ENCODE results near the gene CCNY. TPM values are rescaled to one million over a fixed set of nuclear protein-coding genes. Genes with fewer than 3 reads are reported as not detected.

Gene CCNY
- total RNA-seq, 1 donor from 2014 or later = 85.9 TPM

GRCh38 chr10:35438718-35439571 lies 102.6 kb downstream of the CCNY start:
- TF ChIP-seq CTCF (IDR thresholded peaks at IDR 0.05; ENCODE audit: insufficient read depth, low read depth, low read length) = no peak
- no peak for TF ChIP-seq EZH2 (IDR thresholded peaks at IDR 0.05; ENCODE audit: insufficient read depth, low read length)
- Mint-ChIP-seq H3K36me3 (ENCODE audit: low read depth, unreplicated experiment) (peaks cover 6% of the 10 kb centered on the region), H3K4me3 (ENCODE audit: unreplicated experiment) (no peak overlapping the region), H3K27ac (ENCODE audit: unreplicated experiment) (no peak overlapping the region), H3K27me3 (ENCODE audit: low read depth, unreplicated experiment) (no peaks in the 10 kb centered on the region), H3K4me1 (ENCODE audit: low read depth, unreplicated experiment) (peaks cover 18% of the 10 kb centered on the region), H3K9me3 (ENCODE audit: unreplicated experiment) (peaks cover 5% of the 10 kb centered on the region)
- Histone ChIP-seq H3K4me3 (ENCODE audit: insufficient read depth, low read depth, low read length) (no peak overlapping the region), H3K79me2 (ENCODE audit: insufficient read depth, low read length) (peaks cover 99% of the 10 kb centered on the region), H3K4me2 (ENCODE audit: low read length) (no peak overlapping the region), H3K9me3 (ENCODE audit: insufficient read depth, low read depth, low read length) (peaks cover 4% of the 10 kb centered on the region), H2AFZ (ENCODE audit: low read depth, low read length) (no peak overlapping the region), H3K27me3 (ENCODE audit: insufficient read depth, low read length) (no peaks in the 10 kb centered on the region), H3K9ac (ENCODE audit: low read length) (no peak overlapping the region), H4K20me1 (ENCODE audit: insufficient read depth, low read length) (peaks cover 76% of the 10 kb centered on the region), H3K27ac (ENCODE audit: low read depth, low read length) (no peak overlapping the region), H3K4me1 (ENCODE audit: insufficient read depth, low read length) (peaks cover 6% of the 10 kb centered on the region), H3K36me3 (ENCODE audit: insufficient read depth, low read length) (peaks cover 3% of the 10 kb centered on the region)
- DNase-seq (ENCODE audit: low read depth) = no peak
- FAIRE-seq = no peak

GRCh38 chr10:35440016-35440415 lies 103.7 kb downstream of the CCNY start:
- no peak overlapping the region for H3K4me3 Mint-ChIP-seq (ENCODE audit: unreplicated experiment)
- H3K27me3 Mint-ChIP-seq (ENCODE audit: low read depth, unreplicated experiment) = no peaks in the 10 kb centered on the region
- peaks cover 11% of the 10 kb centered on the region for H3K36me3 Mint-ChIP-seq (ENCODE audit: low read depth, unreplicated experiment)
- Histone ChIP-seq H3K27ac (ENCODE audit: low read depth, low read length) (no peak overlapping the region), H3K4me3 (ENCODE audit: insufficient read depth, low read depth, low read length) (no peak overlapping the region), H3K27me3 (ENCODE audit: insufficient read depth, low read length) (no peaks in the 10 kb centered on the region), H2AFZ (ENCODE audit: low read depth, low read length) (no peak overlapping the region), H3K9ac (ENCODE audit: low read length) (no peak overlapping the region), H4K20me1 (ENCODE audit: insufficient read depth, low read length) (peaks cover 76% of the 10 kb centered on the region), H3K4me2 (ENCODE audit: low read length) (no peak overlapping the region), H3K4me1 (ENCODE audit: insufficient read depth, low read length) (no peaks in the 10 kb centered on the region), H3K36me3 (ENCODE audit: insufficient read depth, low read length) (peaks cover 3% of the 10 kb centered on the region), H3K9me3 (ENCODE audit: insufficient read depth, low read depth, low read length) (peaks cover 14% of the 10 kb centered on the region), H3K79me2 (ENCODE audit: insufficient read depth, low read length) (peaks cover 99% of the 10 kb centered on the region)
- TF ChIP-seq CTCF (IDR thresholded peaks at IDR 0.05; ENCODE audit: insufficient read depth, low read depth, low read length) (no peak), EZH2 (IDR thresholded peaks at IDR 0.05; ENCODE audit: insufficient read depth, low read length) (no peak)
- H3K4me1 Mint-ChIP-seq (ENCODE audit: low read depth, unreplicated experiment) = peaks cover 9% of the 10 kb centered on the region
- no peak overlapping the region for H3K27ac Mint-ChIP-seq (ENCODE audit: unreplicated experiment)
- H3K9me3 Mint-ChIP-seq (ENCODE audit: unreplicated experiment) = peaks cover 12% of the 10 kb centered on the region
- DNase-seq (ENCODE audit: low read depth) = no peak
- FAIRE-seq = no peak

GRCh38 chr10:35442028-35442427 lies 105.7 kb downstream of the CCNY start:
- Histone ChIP-seq H3K27ac (ENCODE audit: low read depth, low read length) (no peak overlapping the region), H3K27me3 (ENCODE audit: insufficient read depth, low read length) (no peaks in the 10 kb centered on the region), H2AFZ (ENCODE audit: low read depth, low read length) (no peak overlapping the region), H3K4me3 (ENCODE audit: insufficient read depth, low read depth, low read length) (no peak overlapping the region), H3K79me2 (ENCODE audit: insufficient read depth, low read length) (peaks cover 96% of the 10 kb centered on the region), H3K4me2 (ENCODE audit: low read length) (no peak overlapping the region), H3K9me3 (ENCODE audit: insufficient read depth, low read depth, low read length) (peaks cover 17% of the 10 kb centered on the region), H3K9ac (ENCODE audit: low read length) (no peak overlapping the region), H3K4me1 (ENCODE audit: insufficient read depth, low read length) (peaks cover under 1% of the 10 kb centered on the region), H4K20me1 (ENCODE audit: insufficient read depth, low read length) (peaks cover 70% of the 10 kb centered on the region), H3K36me3 (ENCODE audit: insufficient read depth, low read length) (peaks cover 3% of the 10 kb centered on the region)
- no peak for TF ChIP-seq CTCF (IDR thresholded peaks at IDR 0.05; ENCODE audit: insufficient read depth, low read depth, low read length)
- no peak for TF ChIP-seq EZH2 (IDR thresholded peaks at IDR 0.05; ENCODE audit: insufficient read depth, low read length)
- FAIRE-seq (no peak), DNase-seq (ENCODE audit: low read depth) (no peak)
- peaks cover 16% of the 10 kb centered on the region for H3K4me1 Mint-ChIP-seq (ENCODE audit: low read depth, unreplicated experiment)
- no peaks in the 10 kb centered on the region for H3K27me3 Mint-ChIP-seq (ENCODE audit: low read depth, unreplicated experiment)
- H3K4me3 Mint-ChIP-seq (ENCODE audit: unreplicated experiment) = peak overlapping the region; percentile 29
- peaks cover 14% of the 10 kb centered on the region for H3K36me3 Mint-ChIP-seq (ENCODE audit: low read depth, unreplicated experiment)
- no peak overlapping the region for H3K27ac Mint-ChIP-seq (ENCODE audit: unreplicated experiment)
- peaks cover 14% of the 10 kb centered on the region for H3K9me3 Mint-ChIP-seq (ENCODE audit: unreplicated experiment)

Measured in astrocyte (in vitro differentiated cells and primary cell).